Esophagus muscularis mucosa (tissue), 4 donors: Measurements from ENCODE around the gene KCNH4. TPM values are rescaled to one million over a fixed set of nuclear protein-coding genes. Genes with fewer than 3 reads are reported as not detected.

Experiments
- DNase-seq: peaks from one replicate; pipeline ENCODE4 v3.0.0-alpha.2; 2017; ENCODE audit errors: extremely low spot score
- H3K27ac ChIP-seq, 4 donors: fragments of 200-600 bp; sonication (generic); replicated peaks in 1 of 4; 1 replicate in 3 of 4; 2 replicates in 1 of 4; pipeline ENCODE4 v1.5.1; 2016 to 2019; ENCODE audit warnings: mild to moderate bottlenecking in 1 of 4
- H3K27me3 ChIP-seq, 4 donors: fragments of 200-600 bp; sonication (generic); one replicate each; pipeline versions ENCODE4 v1.5.1 to v1.6.0; 2016 to 2019
- H3K36me3 ChIP-seq, 4 donors: fragments of 200-600 bp; sonication (generic); one replicate each; pipeline ENCODE4 v1.5.1; 2016 to 2019
- H3K4me1 ChIP-seq, 4 donors: fragments of 200-600 bp; sonication (generic); one replicate each; pipeline ENCODE4 v1.5.1; 2016 to 2019
- H3K4me3 ChIP-seq, 4 donors: fragments of 200-600 bp; sonication (generic); 1 replicate in 2 of 4; 2 replicates in 2 of 4; pipeline ENCODE4 v1.5.1; 2016 to 2019; ENCODE audit warnings: mild to moderate bottlenecking in 4 of 4, moderate library complexity in 1 of 4
- H3K9me3 ChIP-seq, 4 donors: fragments of 200-600 bp; sonication (generic); 1 replicate in 3 of 4; 2 replicates in 1 of 4; pipeline ENCODE4 v1.5.1; 2016 to 2019
- EP300 ChIP-seq: sonication (generic); formaldehyde crosslinking; IDR thresholded peaks from one replicate; pipeline ENCODE4 v1.6.1; 2017; ENCODE audit warnings: antibody characterized with exemption
- POLR2A ChIP-seq: fragments of 450-650 bp; IDR thresholded peaks from one replicate; pipeline ENCODE4 v1.6.1; 2017; ENCODE audit warnings: antibody characterized with exemption, moderate library complexity, mild to moderate bottlenecking, low read depth
- POLR2AphosphoS5 ChIP-seq, 2 donors: sonication (generic); formaldehyde crosslinking; IDR thresholded peaks; one replicate each; pipeline ENCODE4 v1.6.1; 2017; ENCODE audit warnings: antibody characterized with exemption in 2 of 2
- WGBS: methylation state at CpG from one replicate; pipeline ENCODE4 v1.1.5; 2018; 5-methylcytosine and 5-hydroxymethylcytosine counted together
- intact Hi-C: fragments of 100-400 bp; cut with DNase I; formaldehyde crosslinking; loops from one replicate; pipeline ENCODE4 v1.15.1; 2023
- total RNA-seq, 4 donors: library from RNA; depleted of rRNA; stranded (reverse); fragments of >200 nt; gene quantifications; one replicate each; pipeline versions ENCODE4 v1.1.0 to v1.2.1, GENCODE V29; 2016
- TF ChIP-seq, protein P1 (sequence below), 3 experiments: fragments of 200-600 bp in 2 of 3; fragments of 450-650 bp in 1 of 3; sonication (generic) in 2 of 3; IDR thresholded peaks; one replicate each; pipeline ENCODE4 v1.5.1; 2017 to 2019; ENCODE audit warnings: antibody characterized with exemption in 3 of 3, mild to moderate bottlenecking in 2 of 3, moderate library complexity in 1 of 3

KCNH4 gene
- total RNA-seq, 4 donors from 2014 or later, result 0.17 to 0.42 (median 0.26) TPM

DNA sequence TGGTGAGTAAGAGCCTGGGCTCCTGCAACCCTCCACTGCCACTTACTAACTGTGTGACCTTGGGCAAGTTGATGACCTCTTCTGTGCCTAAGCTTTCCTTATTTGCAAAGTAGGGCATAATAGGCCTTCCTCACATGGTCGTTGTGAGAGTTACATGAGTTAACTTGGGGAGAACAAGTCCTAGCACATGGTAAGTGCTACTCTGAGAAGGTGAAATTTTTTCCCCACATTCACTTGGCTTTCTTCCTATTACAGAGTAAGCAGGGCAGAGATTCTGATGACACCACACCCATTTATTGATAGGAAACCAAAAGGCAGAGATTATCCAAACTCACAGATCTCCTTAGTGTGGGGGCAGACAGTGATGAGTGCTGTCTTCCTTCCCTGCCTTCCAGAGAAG lies 1.6 kb downstream of the KCNH4 start:
- no peak for DNase-seq
- no peak overlapping the region for H3K27ac ChIP-seq
- H3K36me3 ChIP-seq, result no peaks in the 10 kb centered on the region
- peaks cover 0 to 46% (median 19%) of the 10 kb centered on the region in 4 donors for H3K27me3 ChIP-seq
- intact Hi-C loops, result no loop called here
- H3K4me1 ChIP-seq, result peaks cover 25 to 37% (median 30%) of the 10 kb centered on the region in 4 donors
- TF ChIP-seq EP300, result no peak
- no peak for TF ChIP-seq POLR2A
- no peak for TF ChIP-seq POLR2AphosphoS5 (IDR thresholded peaks at IDR 0.05)
- TF ChIP-seq, protein P1, sequence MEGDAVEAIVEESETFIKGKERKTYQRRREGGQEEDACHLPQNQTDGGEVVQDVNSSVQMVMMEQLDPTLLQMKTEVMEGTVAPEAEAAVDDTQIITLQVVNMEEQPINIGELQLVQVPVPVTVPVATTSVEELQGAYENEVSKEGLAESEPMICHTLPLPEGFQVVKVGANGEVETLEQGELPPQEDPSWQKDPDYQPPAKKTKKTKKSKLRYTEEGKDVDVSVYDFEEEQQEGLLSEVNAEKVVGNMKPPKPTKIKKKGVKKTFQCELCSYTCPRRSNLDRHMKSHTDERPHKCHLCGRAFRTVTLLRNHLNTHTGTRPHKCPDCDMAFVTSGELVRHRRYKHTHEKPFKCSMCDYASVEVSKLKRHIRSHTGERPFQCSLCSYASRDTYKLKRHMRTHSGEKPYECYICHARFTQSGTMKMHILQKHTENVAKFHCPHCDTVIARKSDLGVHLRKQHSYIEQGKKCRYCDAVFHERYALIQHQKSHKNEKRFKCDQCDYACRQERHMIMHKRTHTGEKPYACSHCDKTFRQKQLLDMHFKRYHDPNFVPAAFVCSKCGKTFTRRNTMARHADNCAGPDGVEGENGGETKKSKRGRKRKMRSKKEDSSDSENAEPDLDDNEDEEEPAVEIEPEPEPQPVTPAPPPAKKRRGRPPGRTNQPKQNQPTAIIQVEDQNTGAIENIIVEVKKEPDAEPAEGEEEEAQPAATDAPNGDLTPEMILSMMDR (IDR thresholded peaks at IDR 0.05), result no peak
- no peak overlapping the region for H3K4me3 ChIP-seq
- 50% methylated on average over 1 of the region's 1 CpG for WGBS
- no peaks in the 10 kb centered on the region for H3K9me3 ChIP-seq

DNA sequence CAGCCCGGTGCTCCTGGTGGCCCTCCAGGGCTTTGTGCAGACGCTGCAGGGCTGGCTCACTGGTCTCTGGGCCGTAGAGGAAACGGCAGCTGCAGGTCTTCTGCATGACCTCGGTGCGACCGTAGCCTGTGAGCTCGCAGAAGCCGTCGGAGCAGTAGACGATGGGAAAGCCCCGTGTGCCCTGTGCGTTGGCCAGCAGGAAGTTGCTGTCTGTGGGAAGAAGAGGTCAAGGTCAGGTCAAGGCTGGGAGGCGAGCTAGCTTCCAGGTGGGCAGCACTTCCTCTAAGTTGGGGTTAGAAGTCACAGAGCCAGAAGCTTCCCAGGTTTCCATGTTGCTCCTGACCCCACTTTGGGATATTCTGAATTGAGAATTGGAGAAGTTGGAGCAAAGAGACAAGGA lies 2.1 kb downstream of the KCNH4 start:
- Histone ChIP-seq H3K36me3 (no peaks in the 10 kb centered on the region), H3K27me3 (peaks cover 0 to 46% (median 19%) of the 10 kb centered on the region in 4 donors), H3K4me3 (no peak overlapping the region), H3K4me1 (peaks cover 22 to 32% (median 25%) of the 10 kb centered on the region in 4 donors), H3K27ac (no peak overlapping the region), H3K9me3 (no peaks in the 10 kb centered on the region)
- WGBS, result 35% methylated on average over 9 of the region's 14 CpGs
- TF ChIP-seq EP300 (no peak), POLR2AphosphoS5 (IDR thresholded peaks at IDR 0.05) (no peak), POLR2A (no peak)
- TF ChIP-seq, protein P1 (IDR thresholded peaks at IDR 0.05), result no peak
- intact Hi-C loops, result no loop called here
- no peak for DNase-seq

DNA sequence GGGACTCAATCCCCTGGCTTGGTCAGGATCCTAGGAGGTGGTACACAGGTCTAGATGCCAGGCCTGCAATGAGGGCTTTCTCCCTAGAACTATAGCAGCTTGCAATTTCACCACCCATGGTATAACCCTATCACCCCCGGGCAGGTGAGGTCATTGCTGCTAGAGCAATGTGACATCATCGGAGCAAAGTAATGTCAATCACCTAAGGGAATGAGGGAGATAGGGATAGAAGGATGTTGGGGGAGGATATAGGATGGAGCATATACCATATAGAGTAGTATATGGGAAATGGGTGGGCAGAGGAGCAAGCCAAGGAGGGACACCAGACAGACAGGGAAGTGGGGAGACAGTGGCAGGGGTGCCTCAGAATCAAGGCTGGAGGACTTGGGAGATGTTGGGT lies 3.3 kb downstream of the KCNH4 start:
- Histone ChIP-seq H3K36me3 (no peaks in the 10 kb centered on the region), H3K27me3 (peaks cover 0 to 46% (median 19%) of the 10 kb centered on the region in 4 donors), H3K4me3 (no peak overlapping the region), H3K9me3 (no peaks in the 10 kb centered on the region), H3K27ac (no peak overlapping the region), H3K4me1 (peaks cover 12 to 20% (median 17%) of the 10 kb centered on the region in 4 donors)
- intact Hi-C loops, result no loop called here
- TF ChIP-seq, protein P1 (IDR thresholded peaks at IDR 0.05), result no peak
- no peak for TF ChIP-seq POLR2AphosphoS5 (IDR thresholded peaks at IDR 0.05)
- TF ChIP-seq EP300, result no peak
- no peak for TF ChIP-seq POLR2A
- WGBS, result 93% methylated on average over 2 of the region's 2 CpGs
- no peak for DNase-seq

DNA sequence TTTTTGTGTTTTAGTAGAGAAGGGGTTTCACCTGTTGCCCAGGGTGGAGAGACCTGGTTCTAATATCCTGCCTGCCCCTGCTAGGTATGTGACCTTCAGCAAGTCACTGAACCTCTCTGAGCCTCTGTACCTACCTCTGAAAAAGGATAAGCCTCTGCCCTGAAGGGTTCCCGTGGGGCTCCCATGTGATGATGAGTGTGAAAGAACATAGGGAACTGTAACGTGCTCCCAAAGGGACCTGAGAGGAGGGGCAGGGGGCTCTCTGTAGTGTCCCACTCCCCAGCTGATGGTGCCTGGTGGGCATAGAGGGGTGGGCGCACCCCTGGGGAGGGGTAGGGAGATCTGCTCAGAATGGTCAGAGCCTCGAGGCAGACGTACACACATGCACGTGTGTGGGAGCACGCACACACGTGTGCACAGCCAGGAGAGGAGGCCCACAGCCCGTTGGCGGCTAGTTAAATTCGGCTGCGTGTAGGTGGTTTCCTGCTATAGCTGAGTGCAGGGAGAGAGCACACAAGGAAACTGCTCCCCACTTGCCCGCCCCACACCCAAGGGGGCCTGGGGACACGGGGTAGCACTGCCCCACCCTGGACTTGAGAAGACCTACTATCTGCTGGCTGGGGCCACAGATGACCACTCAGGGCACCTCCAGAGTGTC lies 6.7 kb downstream of the KCNH4 start:
- Histone ChIP-seq H3K27me3 (peaks cover 0 to 14% (median 0%) of the 10 kb centered on the region in 4 donors), H3K4me1 (no peaks in the 10 kb centered on the region), H3K4me3 (no peak overlapping the region), H3K27ac (no peak overlapping the region), H3K36me3 (no peaks in the 10 kb centered on the region), H3K9me3 (no peaks in the 10 kb centered on the region)
- TF ChIP-seq EP300 (no peak), POLR2AphosphoS5 (IDR thresholded peaks at IDR 0.05) (no peak), POLR2A (no peak)
- TF ChIP-seq, protein P1 (IDR thresholded peaks at IDR 0.05), result no peak
- 68% methylated on average over 6 of the region's 14 CpGs for WGBS
- DNase-seq, result no peak
- intact Hi-C loops, result no loop called here

DNA sequence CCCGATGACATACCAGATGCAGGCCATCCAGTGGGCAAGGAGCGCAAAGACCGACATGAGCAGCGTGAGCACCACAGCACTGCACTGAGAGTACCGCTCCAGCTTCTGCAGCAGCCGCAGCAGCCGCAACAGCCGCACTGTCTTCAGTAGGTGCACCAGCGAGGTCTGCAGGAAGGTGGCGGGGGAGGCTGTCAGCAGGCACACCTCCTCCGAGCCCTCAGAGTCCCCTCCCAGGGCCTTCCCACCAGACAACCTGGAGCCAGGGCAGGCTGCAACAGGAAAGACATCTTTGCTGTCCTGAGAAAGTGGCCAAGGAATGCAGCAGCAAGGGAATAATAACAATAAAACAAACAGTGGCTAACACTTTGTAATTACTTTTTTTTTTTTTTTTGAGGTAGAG lies 9.1 kb downstream of the KCNH4 start:
- Histone ChIP-seq H3K36me3 (no peaks in the 10 kb centered on the region), H3K4me1 (no peaks in the 10 kb centered on the region), H3K27ac (no peak overlapping the region), H3K4me3 (no peak overlapping the region), H3K27me3 (no peaks in the 10 kb centered on the region), H3K9me3 (no peaks in the 10 kb centered on the region)
- WGBS, result 38% methylated on average over 4 of the region's 11 CpGs
- intact Hi-C loops, result no loop called here
- no peak for TF ChIP-seq EP300
- TF ChIP-seq POLR2AphosphoS5 (IDR thresholded peaks at IDR 0.05), result no peak
- TF ChIP-seq, protein P1 (IDR thresholded peaks at IDR 0.05), result no peak
- TF ChIP-seq POLR2A, result no peak
- DNase-seq, result no peak
